ENCODE measurements around the gene PER2. TPM values are rescaled to one million over a fixed set of nuclear protein-coding genes. Genes with fewer than 3 reads are reported as not detected.

PER2 gene
- total RNA-seq, 4 donors from 2014 or later, result 15.9 to 82.3 (median 18.1) TPM

GRCh38 chr2:238286987-238287736 lies 1.2 kb downstream of the PER2 start:
- no peak overlapping the region for H3K4me3 ChIP-seq (ENCODE audit: low read depth, poor library complexity, severe bottlenecking)
- WGBS, 2 donors, result 35 to 36% methylated on average over 11 of the region's 11 CpGs
- TF ChIP-seq POLR2A (IDR thresholded peaks at IDR 0.05), result no peak
- TF ChIP-seq CTCF (IDR thresholded peaks at IDR 0.05), result no peak
- no peak for DNase-seq (ENCODE audit: low spot score in 2 of 2)
- intact Hi-C loops (cut with DNase I; ENCODE audit: low total_unique reads), result no loop called here

DNA sequence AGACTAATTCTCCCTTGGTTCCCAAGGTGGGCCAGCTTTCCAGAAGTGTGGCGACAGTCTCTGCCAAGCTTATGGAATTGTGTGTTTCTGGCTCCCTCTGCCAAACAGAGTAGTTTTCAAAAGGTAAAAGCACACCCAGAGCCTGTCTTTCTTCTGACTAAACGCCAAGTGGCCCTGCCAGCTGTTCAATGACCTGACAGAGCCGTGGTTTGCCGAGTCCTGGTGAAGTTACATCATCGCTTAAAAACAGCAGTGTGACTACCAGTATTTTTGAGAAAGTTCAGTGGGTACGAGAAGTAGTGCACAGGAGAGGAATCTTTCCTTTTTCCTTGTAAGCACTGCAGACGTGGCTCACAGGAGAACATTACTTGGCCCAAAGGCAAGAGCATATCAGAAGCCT lies 1.9 kb downstream of the PER2 start:
- no peak overlapping the region for H3K4me3 ChIP-seq (ENCODE audit: low read depth, poor library complexity, severe bottlenecking)
- WGBS, 2 donors, result 27 to 32% methylated on average over 7 of the region's 7 CpGs
- peak; percentile 67 to 92 for DNase-seq (ENCODE audit: low spot score in 2 of 2)
- no peak for TF ChIP-seq CTCF (IDR thresholded peaks at IDR 0.05)
- TF ChIP-seq POLR2A (IDR thresholded peaks at IDR 0.05), result no peak
- intact Hi-C loops (cut with DNase I; ENCODE audit: low total_unique reads), result no loop called here

DNA sequence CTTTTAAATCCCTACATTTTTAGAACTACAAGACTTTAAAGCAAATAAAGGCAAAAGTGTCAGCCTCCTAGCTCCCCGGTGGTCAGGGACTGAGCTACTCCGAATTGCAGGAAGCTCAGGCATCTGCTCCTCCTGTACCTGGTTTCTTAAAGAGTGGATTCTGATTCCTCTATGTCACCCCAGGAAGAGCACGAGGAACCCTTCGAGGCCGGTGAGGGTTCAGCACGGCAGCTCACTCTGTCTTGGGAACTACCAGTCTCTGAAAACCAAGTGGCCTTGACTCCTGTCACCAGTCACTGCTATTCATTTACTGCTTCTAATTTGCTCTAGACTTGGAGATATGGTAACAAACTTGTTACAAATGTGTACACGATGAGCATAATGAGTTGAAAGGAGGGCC lies 2.3 kb downstream of the PER2 start:
- intact Hi-C loops (cut with DNase I; ENCODE audit: low total_unique reads), result no loop called here
- TF ChIP-seq CTCF (IDR thresholded peaks at IDR 0.05), result no peak
- TF ChIP-seq POLR2A (IDR thresholded peaks at IDR 0.05), result no peak
- no peak for DNase-seq (ENCODE audit: low spot score in 2 of 2)
- WGBS, 2 donors, result 30 to 32% methylated on average over 7 of the region's 7 CpGs
- no peak overlapping the region for H3K4me3 ChIP-seq (ENCODE audit: low read depth, poor library complexity, severe bottlenecking)

GRCh38 chr2:238285653-238286082 lies 2.7 kb downstream of the PER2 start:
- intact Hi-C loops (cut with DNase I; ENCODE audit: low total_unique reads), result no loop called here

DNA sequence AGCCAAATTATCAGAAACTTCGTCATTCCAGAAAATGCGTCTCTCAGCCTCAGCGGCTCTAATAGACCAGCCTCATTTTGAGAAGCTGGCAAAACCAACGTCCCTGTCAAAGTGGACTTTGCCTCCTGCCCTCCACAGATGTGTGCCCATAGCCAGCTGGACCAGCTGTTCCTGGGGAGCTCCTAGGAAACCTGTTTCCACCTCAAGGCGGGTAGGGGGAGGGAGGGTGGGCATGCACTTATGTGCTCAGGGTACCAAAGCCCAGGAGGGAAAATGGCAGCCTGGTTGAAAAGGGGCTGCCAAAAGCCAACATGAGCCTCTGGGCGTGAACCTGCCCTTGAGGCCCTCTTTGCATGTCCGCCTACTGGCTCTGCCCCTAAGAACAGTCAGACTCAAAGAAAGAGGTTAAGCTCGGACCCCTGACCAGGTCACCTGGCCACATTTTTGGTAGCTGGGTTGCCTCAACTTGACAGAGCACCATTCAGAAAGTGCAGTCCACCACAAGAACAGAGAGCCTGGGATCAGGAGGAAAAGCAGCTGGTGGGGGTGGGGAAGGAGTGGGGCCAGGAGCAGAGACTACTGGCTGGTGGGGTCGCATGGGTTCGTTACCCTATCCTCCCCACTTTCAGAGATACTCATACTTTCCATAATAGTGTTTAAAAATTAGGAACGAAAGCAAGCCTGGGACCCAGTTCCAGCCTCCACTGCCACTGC lies 3.5 kb downstream of the PER2 start:
- TF ChIP-seq CTCF (IDR thresholded peaks at IDR 0.05) (no peak), POLR2A (IDR thresholded peaks at IDR 0.05) (no peak)
- no peak overlapping the region for H3K4me3 ChIP-seq (ENCODE audit: low read depth, poor library complexity, severe bottlenecking)
- DNase-seq (ENCODE audit: low spot score in 2 of 2), result no peak
- intact Hi-C loops (cut with DNase I; ENCODE audit: low total_unique reads), result no loop called here
- 63 to 68% methylated on average over 11 of the region's 11 CpGs for WGBS, 2 donors

More at GRCh38 chr2:238285653-238286082, 2.7 kb downstream of the PER2 start:
- WGBS, 2 donors, result 19 to 21% methylated on average over 7 of the region's 7 CpGs
- peak; percentile 95 to 97 for DNase-seq (ENCODE audit: low spot score in 2 of 2)
- TF ChIP-seq POLR2A (IDR thresholded peaks at IDR 0.05) (no peak), CTCF (IDR thresholded peaks at IDR 0.05) (no peak)
- H3K4me3 ChIP-seq (ENCODE audit: low read depth, poor library complexity, severe bottlenecking), result no peak overlapping the region
